Measurements from ENCODE around the gene LAMA2. TPM values are rescaled to one million over a fixed set of nuclear protein-coding genes. Genes with fewer than 3 reads are reported as not detected.

LAMA2 gene
- total and polyA plus RNA-seq, 2 of the 8 experiments (the other 6 are each of a cell fraction or from before 2014, with no cell fraction given): 1.3 to 3.8 TPM

GRCh38 chr6:129276461-129276860 is 393.5 kb downstream of the LAMA2 start:
- Histone ChIP-seq H2BK20ac (ENCODE audit: low read length) (no peak overlapping the region), H3K56ac (replicated peaks; ENCODE audit: insufficient read length, low read depth, low read length) (no peak overlapping the region), H3K18ac (ENCODE audit: extremely low read depth, low read length) (no peak overlapping the region), H3K27ac (ENCODE audit: low read depth, low read length) (no peak overlapping the region), H3K4me1 (replicated peaks in 1 of 4; ENCODE audit: control insufficient read depth in 3 of 4, insufficient read depth in 4 of 4, low read length in 3 of 4) (peaks cover 0 to 10% (median 0%) of the 10 kb centered on the region in 4 experiments; a peak in 1 of 7 replicates), H3K4ac (replicated peaks; ENCODE audit: insufficient read length, low read depth, low read length) (no peak overlapping the region), H2BK5ac (ENCODE audit: low read depth, low read length) (no peak overlapping the region), H2AK5ac (ENCODE audit: low read depth, low read length) (no peak overlapping the region), H3K23me2 (ENCODE audit: low read depth, low read length) (no peaks in the 10 kb centered on the region), H3K9ac (replicated peaks in 1 of 4; ENCODE audit: extremely low read depth in 1 of 4, low read depth in 3 of 4, low read length in 3 of 4) (no peak overlapping the region), H3K23ac (ENCODE audit: insufficient read length) (no peak overlapping the region), H2BK12ac (ENCODE audit: low read depth, low read length) (no peak overlapping the region), H3K79me1 (ENCODE audit: low read depth, low read length) (no peaks in the 10 kb centered on the region), H4K20me1 (replicated peaks in 1 of 2; ENCODE audit: control insufficient read depth in 1 of 2, insufficient read depth in 2 of 2, low read length in 2 of 2) (no peaks in the 10 kb centered on the region), H4K5ac (ENCODE audit: insufficient read length, low read depth, low read length) (no peak overlapping the region), H4K91ac (replicated peaks; ENCODE audit: insufficient read length, low read length) (no peak overlapping the region), H3K4me2 (ENCODE audit: insufficient read depth in 1 of 2, low read depth in 2 of 2, low read length in 2 of 2) (no peak overlapping the region), H3K14ac (ENCODE audit: insufficient read length) (no peak overlapping the region), H2AFZ (ENCODE audit: low read length) (no peak overlapping the region), H2BK120ac (replicated peaks; ENCODE audit: low read depth, low read length) (no peak overlapping the region), H3K9me3 (ENCODE audit: insufficient read depth in 2 of 2, low read depth in 1 of 2, low read length in 1 of 2) (no peaks in the 10 kb centered on the region), H3K27me3 (replicated peaks in 1 of 4; ENCODE audit: control insufficient read depth in 3 of 4, extremely low read depth in 1 of 4, insufficient read depth in 3 of 4, low read length in 3 of 4) (no peaks in the 10 kb centered on the region), H3K79me2 (ENCODE audit: control insufficient read depth in 1 of 2, insufficient read depth in 2 of 2, low read length in 2 of 2) (no peaks in the 10 kb centered on the region), H3K36me3 (ENCODE audit: control insufficient read depth in 2 of 4, insufficient read depth in 4 of 4, low read length in 3 of 4) (no peaks in the 10 kb centered on the region), H3K4me3 (ENCODE audit: extremely low read depth in 1 of 4, insufficient read depth in 2 of 4, low read depth in 3 of 4, low read length in 4 of 4) (no peak overlapping the region), H4K8ac (ENCODE audit: extremely low read depth, insufficient read depth, low read length) (no peak overlapping the region), H2BK15ac (ENCODE audit: low read length) (no peak overlapping the region)
- FAIRE-seq (no peak), DNase-seq (ENCODE audit: low read depth in 1 of 2, low spot score in 2 of 2) (no peak)
- ChIA-PET POLR2A (ENCODE audit: partially characterized antibody) (no interaction called here), CTCF (ENCODE audit: partially characterized antibody) (no interaction called here)
- WGBS, 2 experiments (ENCODE audit: extremely low coverage in 1 of 2, insufficient coverage in 1 of 2, insufficient read length in 1 of 2, insufficient replicate concordance in 2 of 2, low coverage in 1 of 2, low lambda C conversion rate in 2 of 2, missing lambda C conversion rate in 1 of 2): 72% methylated on average over 1 of the region's 1 CpG; no CpG with 5 or more reads in 1 of the 2 experiments
- TF ChIP-seq SRF (IDR thresholded peaks at IDR 0.05; ENCODE audit: low read depth, low read length): no peak
- no peak for TF ChIP-seq ATF3 (IDR thresholded peaks at IDR 0.05; ENCODE audit: insufficient read depth, low read depth, low read length)
- no peak for TF ChIP-seq PHF8 (conservative IDR thresholded peaks at IDR 0.05; ENCODE audit: low read depth, low read length)
- no peak for TF ChIP-seq TBP (IDR thresholded peaks at IDR 0.05; ENCODE audit: low read depth, low read length)
- no peak for TF ChIP-seq RAD21 (IDR thresholded peaks at IDR 0.05 in 1 of 2, conservative IDR thresholded peaks at IDR 0.05 in 1 of 2; ENCODE audit: low read depth in 2 of 2, low read length in 2 of 2)
- TF ChIP-seq CTBP2 (IDR thresholded peaks at IDR 0.05; ENCODE audit: borderline replicate concordance, insufficient read depth, insufficient read length, low read length): no peak
- no peak for TF ChIP-seq CHD2 (IDR thresholded peaks at IDR 0.05; ENCODE audit: low read length)
- TF ChIP-seq EGR1 (IDR thresholded peaks at IDR 0.05; ENCODE audit: borderline replicate concordance, low read depth, low read length): no peak
- no peak for TF ChIP-seq SP2 (IDR thresholded peaks at IDR 0.05; ENCODE audit: low read length)
